Activated T-helper 17 cell treated with anti-CD3 and anti-CD28 coated beads, Interleukin-2, amount 50 U/mL, for 72 hours (primary cell): ENCODE measurements around the gene BCAS3. TPM values are rescaled to one million over a fixed set of nuclear protein-coding genes. Genes with fewer than 3 reads are reported as not detected.
"Not testable (repeated sequence)": the region's sequence is repeated elsewhere in the genome, so short reads cannot be mapped to it uniquely, and the experiment has no call there.

ENCODE experiments used
- ATAC-seq: fragments of 150-1000 bp; cut with Tn5 transposase; replicated peaks from 2 replicates; pipeline ENCODE4 v1.10.0; 2021; ENCODE audit warnings: mild to moderate bottlenecking, moderate library complexity
- H3K27ac Mint-ChIP-seq: one replicate; pipeline ENCODE4 v1.8.0; 2022; ENCODE audit warnings: mixed read lengths
- H3K27me3 Mint-ChIP-seq: one replicate; pipeline ENCODE4 v1.8.0; 2022; ENCODE audit warnings: mixed read lengths
- H3K36me3 Mint-ChIP-seq: one replicate; pipeline ENCODE4 v1.8.0; 2022; ENCODE audit warnings: low read depth, mild to moderate bottlenecking, mixed read lengths
- H3K4me1 Mint-ChIP-seq: one replicate; pipeline ENCODE4 v1.8.0; 2022; ENCODE audit warnings: mixed read lengths
- H3K4me3 Mint-ChIP-seq: one replicate; pipeline ENCODE4 v1.8.0; 2022; ENCODE audit warnings: mild to moderate bottlenecking, mixed read lengths
- H3K9me3 Mint-ChIP-seq: one replicate; pipeline ENCODE4 v1.8.0; 2022; ENCODE audit warnings: mixed read lengths
- total RNA-seq, 2 donors: library from RNA; stranded (reverse); gene quantifications; one replicate each; pipeline ENCODE4 v1.2.3, GENCODE V29; 2022

Gene BCAS3
- total RNA-seq, 2 donors from 2014 or later, result 11.6 to 15.0 TPM

- Mint-ChIP-seq H3K4me3 (no peak overlapping the region), H3K27ac (no peak overlapping the region), H3K27me3 (no peaks in the 10 kb centered on the region), H3K36me3 (no peaks in the 10 kb centered on the region), H3K4me1 (no peaks in the 10 kb centered on the region), H3K9me3 (no peaks in the 10 kb centered on the region)
- no peak for ATAC-seq
These were observed 275.1 kb downstream of the BCAS3 start for GRCh38 chr17:60952747-60953146.

GRCh38 chr17:60959011-60959410, 281.4 kb downstream of the BCAS3 start:
- no peak overlapping the region for H3K4me3 Mint-ChIP-seq
- H3K27ac Mint-ChIP-seq, result no peak overlapping the region
- H3K27me3 Mint-ChIP-seq, result no peaks in the 10 kb centered on the region
- no peaks in the 10 kb centered on the region for H3K4me1 Mint-ChIP-seq
- no peaks in the 10 kb centered on the region for H3K36me3 Mint-ChIP-seq
- H3K9me3 Mint-ChIP-seq, result peaks cover 8% of the 10 kb centered on the region
- no peak for ATAC-seq

- H3K9me3 Mint-ChIP-seq, result peaks cover 8% of the 10 kb centered on the region
These were observed 282.0 kb downstream of the BCAS3 start for GRCh38 chr17:60959696-60960095.

GRCh38 chr17:60960398-60961065, 282.9 kb downstream of the BCAS3 start:
- H3K27me3 Mint-ChIP-seq, result no peaks in the 10 kb centered on the region
- no peak overlapping the region for H3K27ac Mint-ChIP-seq
- peaks cover 8% of the 10 kb centered on the region for H3K9me3 Mint-ChIP-seq
- H3K4me1 Mint-ChIP-seq, result no peaks in the 10 kb centered on the region
- ATAC-seq, result no peak
- H3K4me3 Mint-ChIP-seq, result no peak overlapping the region
- H3K36me3 Mint-ChIP-seq, result no peaks in the 10 kb centered on the region

More at GRCh38 chr17:60959696-60960095, 282.0 kb downstream of the BCAS3 start:
- Mint-ChIP-seq H3K27ac (no peak overlapping the region), H3K4me1 (no peaks in the 10 kb centered on the region), H3K27me3 (no peaks in the 10 kb centered on the region), H3K36me3 (no peaks in the 10 kb centered on the region), H3K4me3 (no peak overlapping the region)
- ATAC-seq, result no peak

DNA sequence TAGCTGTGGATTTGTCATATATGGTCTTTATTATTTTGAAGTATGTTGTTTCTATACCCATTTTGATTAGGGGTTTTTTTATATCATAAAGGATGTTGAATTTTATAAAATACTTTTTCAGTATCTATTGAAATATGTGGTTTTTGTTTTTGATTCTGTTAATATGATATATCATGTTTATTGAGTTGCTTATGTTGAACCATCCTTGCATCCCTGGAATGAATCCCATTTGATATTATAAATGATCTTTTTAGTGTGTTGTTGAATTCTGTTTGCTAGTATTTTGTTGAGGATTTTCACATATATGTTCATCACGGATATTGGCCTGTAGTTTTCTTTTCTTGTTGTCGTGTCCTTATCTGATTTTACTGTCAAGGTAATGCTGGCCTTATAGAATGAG, 286.5 kb downstream of the BCAS3 start:
- H3K9me3 Mint-ChIP-seq, result peaks cover 18% of the 10 kb centered on the region
- H3K27me3 Mint-ChIP-seq, result no peaks in the 10 kb centered on the region
- H3K36me3 Mint-ChIP-seq, result no peaks in the 10 kb centered on the region
- no peaks in the 10 kb centered on the region for H3K4me1 Mint-ChIP-seq
- no peak overlapping the region for H3K27ac Mint-ChIP-seq
- no peak overlapping the region for H3K4me3 Mint-ChIP-seq
- ATAC-seq, result no peak

DNA sequence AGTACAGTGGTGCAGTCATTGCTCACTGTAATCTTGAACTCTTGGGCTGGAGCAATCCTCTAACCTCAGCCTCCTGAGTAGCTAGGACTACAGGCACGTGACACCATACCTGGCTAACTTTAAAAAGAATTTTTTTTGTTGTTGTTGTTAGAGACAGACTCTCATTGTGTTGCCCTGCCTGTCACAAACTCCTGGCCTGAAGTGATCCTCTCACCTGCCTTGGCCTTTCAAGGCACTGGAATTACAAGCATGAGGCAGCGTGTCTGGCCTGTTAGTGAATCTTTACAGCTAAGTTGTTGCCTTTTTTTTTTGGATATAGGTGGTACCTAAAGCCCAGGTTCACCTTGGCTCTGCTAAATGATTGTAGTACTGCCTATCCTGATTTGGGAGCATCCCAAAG, 290.6 kb downstream of the BCAS3 start:
- H3K4me1 Mint-ChIP-seq, result no peaks in the 10 kb centered on the region
- H3K27me3 Mint-ChIP-seq, result no peaks in the 10 kb centered on the region
- no peak overlapping the region for H3K27ac Mint-ChIP-seq
- no peak for ATAC-seq
- H3K4me3 Mint-ChIP-seq, result no peak overlapping the region
- H3K36me3 Mint-ChIP-seq, result no peaks in the 10 kb centered on the region
- peaks cover 13% of the 10 kb centered on the region for H3K9me3 Mint-ChIP-seq

GRCh38 chr17:60969500-60970037, 291.9 kb downstream of the BCAS3 start:
- ATAC-seq, result no peak
- H3K4me3 Mint-ChIP-seq, result no peak overlapping the region
- H3K27me3 Mint-ChIP-seq, result no peaks in the 10 kb centered on the region
- no peaks in the 10 kb centered on the region for H3K36me3 Mint-ChIP-seq
- peaks cover 10% of the 10 kb centered on the region for H3K9me3 Mint-ChIP-seq
- H3K27ac Mint-ChIP-seq, result no peak overlapping the region
- H3K4me1 Mint-ChIP-seq, result no peaks in the 10 kb centered on the region

- Mint-ChIP-seq H3K27ac (no peak overlapping the region), H3K36me3 (no peaks in the 10 kb centered on the region), H3K4me3 (no peak overlapping the region), H3K27me3 (no peaks in the 10 kb centered on the region), H3K9me3 (peaks cover 10% of the 10 kb centered on the region), H3K4me1 (no peaks in the 10 kb centered on the region)
- no peak for ATAC-seq
These were observed 293.1 kb downstream of the BCAS3 start for GRCh38 chr17:60970741-60971140.

DNA sequence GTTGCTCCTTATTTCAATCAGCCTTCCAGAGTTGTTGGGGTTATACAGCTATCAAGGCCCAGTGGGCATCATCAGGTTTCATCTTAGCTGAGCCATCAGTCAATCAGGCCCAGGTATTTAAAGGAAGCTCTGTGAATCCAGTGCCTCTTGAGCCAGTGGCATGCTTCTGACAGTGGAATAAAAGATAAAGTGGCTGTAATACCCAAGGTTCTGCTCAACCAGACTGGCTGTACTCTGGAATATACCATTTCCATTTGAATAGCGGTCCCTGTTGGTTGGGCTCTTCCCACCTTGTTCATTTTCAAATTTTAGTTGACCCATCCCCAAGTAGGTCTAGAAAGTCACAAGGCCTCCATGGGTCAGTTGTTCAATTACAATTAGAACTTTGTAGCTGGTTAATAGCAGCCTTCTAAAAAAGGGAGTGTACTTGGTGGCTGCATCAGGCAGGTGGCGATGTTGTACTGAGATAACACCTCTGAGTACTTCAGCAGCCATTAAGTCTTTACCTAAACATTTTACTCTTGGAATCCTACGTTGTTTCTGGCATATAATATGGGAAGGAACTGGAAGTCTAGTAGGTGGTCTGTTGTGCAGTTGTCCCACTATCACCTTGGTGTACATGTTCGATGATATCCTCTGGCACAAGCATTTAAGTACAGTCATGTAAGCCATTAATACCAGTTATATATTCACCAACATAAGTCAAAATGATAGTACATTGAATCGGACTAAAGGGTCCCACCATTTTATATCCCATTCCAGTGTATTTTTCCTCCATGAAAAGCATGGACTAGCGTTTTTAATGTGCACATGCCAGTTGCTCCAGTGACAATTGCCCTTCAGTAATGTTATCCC, 294.1 kb downstream of the BCAS3 start:
- peaks cover 10% of the 10 kb centered on the region for H3K9me3 Mint-ChIP-seq
- no peaks in the 10 kb centered on the region for H3K36me3 Mint-ChIP-seq
- no peak overlapping the region for H3K27ac Mint-ChIP-seq
- no peaks in the 10 kb centered on the region for H3K4me1 Mint-ChIP-seq
- H3K27me3 Mint-ChIP-seq, result no peaks in the 10 kb centered on the region
- ATAC-seq, result no peak
- H3K4me3 Mint-ChIP-seq, result no peak overlapping the region

DNA sequence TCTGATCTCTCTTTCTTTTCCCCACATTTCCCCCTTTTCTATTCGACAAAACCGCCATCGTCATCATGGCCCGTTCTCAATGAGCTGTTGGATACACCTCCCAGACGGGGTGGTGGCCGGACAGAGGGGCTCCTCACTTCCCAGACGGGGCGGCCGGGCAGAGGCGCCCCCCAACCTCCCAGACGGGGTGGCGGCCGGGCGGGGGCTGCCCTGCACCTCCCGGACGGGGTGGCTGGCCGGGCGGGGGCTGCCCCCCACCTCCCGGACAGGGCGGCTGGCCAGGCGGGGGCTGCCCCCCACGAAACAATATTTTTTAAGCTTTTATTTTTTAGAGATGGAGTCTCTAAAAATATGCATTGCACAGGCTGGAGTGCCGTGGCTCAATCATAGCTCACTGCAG, 299.2 kb downstream of the BCAS3 start:
- H3K27me3 Mint-ChIP-seq, H3K4me3 Mint-ChIP-seq, H3K36me3 Mint-ChIP-seq, H3K27ac Mint-ChIP-seq, H3K4me1 Mint-ChIP-seq, ATAC-seq, H3K9me3 Mint-ChIP-seq: not testable (repeated sequence)

DNA sequence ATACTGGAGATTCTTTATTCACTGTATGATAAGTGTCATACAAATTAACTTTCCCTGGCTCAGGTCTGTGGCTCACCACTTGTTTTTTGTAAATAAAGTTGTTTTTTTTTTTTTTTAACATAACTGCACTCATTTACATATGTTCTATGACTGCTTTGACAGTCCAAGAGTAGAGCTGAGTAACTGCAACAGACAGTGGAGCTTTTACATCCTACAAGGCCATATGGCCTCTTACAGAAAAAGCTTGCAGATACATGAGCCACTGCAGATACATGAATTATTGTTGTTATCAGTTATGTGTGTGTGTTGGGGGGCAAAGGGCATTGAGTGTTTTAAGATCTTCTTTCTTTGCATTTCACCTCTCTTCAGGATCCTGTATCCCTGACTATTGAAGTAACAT, 311.7 kb downstream of the BCAS3 start:
- Mint-ChIP-seq H3K27ac (no peak overlapping the region), H3K4me1 (no peaks in the 10 kb centered on the region), H3K9me3 (no peaks in the 10 kb centered on the region), H3K27me3 (no peaks in the 10 kb centered on the region), H3K4me3 (no peak overlapping the region), H3K36me3 (no peaks in the 10 kb centered on the region)
- ATAC-seq, result no peak

DNA sequence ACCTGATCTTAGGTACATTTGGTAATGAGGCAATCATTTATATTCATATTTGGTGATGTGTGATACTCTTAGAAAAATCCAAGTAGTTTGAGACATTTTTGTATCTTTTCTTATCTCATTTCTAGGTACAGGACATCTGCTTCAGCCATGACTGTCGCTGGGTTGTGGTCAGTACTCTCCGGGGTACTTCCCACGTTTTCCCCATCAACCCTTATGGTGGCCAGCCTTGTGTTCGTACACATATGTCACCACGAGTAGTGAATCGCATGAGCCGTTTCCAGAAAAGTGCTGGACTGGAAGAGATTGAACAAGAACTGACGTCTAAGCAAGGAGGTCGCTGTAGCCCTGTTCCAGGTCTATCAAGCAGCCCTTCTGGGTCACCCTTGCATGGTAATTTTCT, 312.2 kb downstream of the BCAS3 start:
- Mint-ChIP-seq H3K4me3 (no peak overlapping the region), H3K4me1 (no peaks in the 10 kb centered on the region), H3K27ac (no peak overlapping the region), H3K9me3 (no peaks in the 10 kb centered on the region), H3K27me3 (no peaks in the 10 kb centered on the region), H3K36me3 (no peaks in the 10 kb centered on the region)
- no peak for ATAC-seq

DNA sequence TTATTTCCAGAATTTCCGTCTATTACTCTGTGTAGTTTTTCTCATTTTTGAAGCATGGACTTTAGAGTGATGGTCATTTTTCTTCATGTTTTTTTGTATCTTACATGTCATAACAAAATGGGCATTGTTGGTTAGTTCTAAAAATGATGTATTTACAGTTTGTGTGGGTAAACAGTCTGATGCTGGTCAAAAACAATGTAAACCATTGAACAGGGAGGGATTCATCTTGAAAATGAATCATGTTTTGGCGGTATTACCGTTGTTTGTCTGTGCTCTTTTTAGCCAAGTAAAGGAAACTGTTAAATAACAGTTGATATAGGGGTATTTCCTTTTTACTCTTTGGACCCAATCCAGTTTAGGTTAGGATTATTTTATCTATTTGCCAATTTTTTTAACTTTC, 315.8 kb downstream of the BCAS3 start:
- Mint-ChIP-seq H3K9me3 (no peaks in the 10 kb centered on the region), H3K4me3 (no peak overlapping the region), H3K4me1 (no peaks in the 10 kb centered on the region), H3K36me3 (no peaks in the 10 kb centered on the region), H3K27me3 (no peaks in the 10 kb centered on the region), H3K27ac (no peak overlapping the region)
- no peak for ATAC-seq

- H3K4me3 Mint-ChIP-seq, result no peak overlapping the region
- H3K9me3 Mint-ChIP-seq, result no peaks in the 10 kb centered on the region
- no peak overlapping the region for H3K27ac Mint-ChIP-seq
- no peak for ATAC-seq
- no peaks in the 10 kb centered on the region for H3K27me3 Mint-ChIP-seq
- H3K4me1 Mint-ChIP-seq, result no peaks in the 10 kb centered on the region
- no peaks in the 10 kb centered on the region for H3K36me3 Mint-ChIP-seq
These were observed 318.0 kb downstream of the BCAS3 start for GRCh38 chr17:60995680-60996079.

DNA sequence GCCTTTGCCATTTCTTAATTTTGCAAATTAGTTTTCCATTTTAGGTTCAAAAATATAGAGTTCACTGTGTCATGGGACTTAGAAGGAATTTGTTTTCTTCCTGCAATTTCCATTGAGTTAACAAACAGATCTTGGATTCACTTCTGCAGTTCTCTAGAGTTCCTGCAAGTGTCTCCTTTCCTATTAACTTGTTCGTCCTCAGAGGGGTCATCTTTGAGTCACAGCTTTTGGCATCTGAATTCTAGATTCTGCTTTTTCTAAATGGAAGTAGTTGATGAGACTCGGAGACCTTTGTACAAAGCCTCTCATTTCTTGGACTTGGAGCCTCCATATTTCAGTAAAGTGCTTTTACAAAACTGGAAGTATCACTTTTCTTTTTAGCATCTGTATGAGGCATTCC, 323.3 kb downstream of the BCAS3 start:
- H3K4me1 Mint-ChIP-seq, result no peaks in the 10 kb centered on the region
- no peak overlapping the region for H3K4me3 Mint-ChIP-seq
- ATAC-seq, result no peak
- H3K27ac Mint-ChIP-seq, result no peak overlapping the region
- no peaks in the 10 kb centered on the region for H3K36me3 Mint-ChIP-seq
- H3K9me3 Mint-ChIP-seq, result no peaks in the 10 kb centered on the region
- H3K27me3 Mint-ChIP-seq, result no peaks in the 10 kb centered on the region
